H9 (cell line): Measurements from ENCODE around the gene RASSF3. TPM values are rescaled to one million over a fixed set of nuclear protein-coding genes. Genes with fewer than 3 reads are reported as not detected.
A peak's percentile ranks its signal among the peaks of the same experiment; 100 is the strongest.

ENCODE experiments used
- DNase-seq: peaks from one replicate; pipeline ENCODE4 v3.0.0-alpha.2; 2017
- H2AFZ ChIP-seq: one replicate; pipeline ENCODE4 v1.6.1; 2013; ENCODE audit warnings: mild to moderate bottlenecking, low read length, control low read depth, moderate library complexity
- H2AK5ac ChIP-seq: 2 replicates; pipeline ENCODE4 v1.6.1; 2013; ENCODE audit warnings: low read length, control low read depth, mixed read lengths; ENCODE audit not compliant: insufficient read length
- H2BK120ac ChIP-seq: one replicate; pipeline ENCODE4 v1.6.1; 2013; ENCODE audit warnings: low read depth, mild to moderate bottlenecking, low read length, control low read depth, inconsistent platforms; ENCODE audit not compliant: poor library complexity, severe bottlenecking
- H2BK12ac ChIP-seq: 2 replicates; pipeline ENCODE4 v1.6.1; 2013; ENCODE audit warnings: low read length, control low read depth, mixed read lengths, low read depth; ENCODE audit not compliant: insufficient read length
- H2BK15ac ChIP-seq: 2 replicates; pipeline ENCODE4 v1.6.1; 2013; ENCODE audit warnings: low read depth, low read length, control low read depth
- H2BK20ac ChIP-seq: one replicate; pipeline ENCODE4 v1.6.1; 2013; ENCODE audit warnings: low read depth, mild to moderate bottlenecking, low read length, control low read depth, inconsistent platforms; ENCODE audit not compliant: poor library complexity, severe bottlenecking
- H2BK5ac ChIP-seq: 2 replicates; pipeline ENCODE4 v1.6.1; 2013; ENCODE audit warnings: low read length, control low read depth, mixed read lengths; ENCODE audit not compliant: insufficient read length
- H3K14ac ChIP-seq: 2 replicates; pipeline ENCODE4 v1.6.1; 2013; ENCODE audit warnings: low read length, control low read depth; ENCODE audit not compliant: insufficient read depth
- H3K18ac ChIP-seq: 2 replicates; pipeline ENCODE4 v1.6.1; 2013; ENCODE audit warnings: low read depth, mild to moderate bottlenecking, mixed read lengths, low read length, control low read depth; ENCODE audit not compliant: insufficient read length
- H3K23ac ChIP-seq: 2 replicates; pipeline ENCODE4 v1.6.1; 2013; ENCODE audit warnings: low read length, control low read depth, mixed read lengths, low read depth; ENCODE audit not compliant: insufficient read length
- H3K23me2 ChIP-seq: 2 replicates; pipeline ENCODE4 v1.6.1; 2013; ENCODE audit warnings: low read depth, mild to moderate bottlenecking, mixed read lengths, low read length, control low read depth; ENCODE audit not compliant: insufficient read length, poor library complexity, severe bottlenecking
- H3K27ac ChIP-seq: 2 replicates; pipeline ENCODE4 v1.5.1; 2013; ENCODE audit warnings: low read length, control low read depth, mixed read lengths, low read depth; ENCODE audit not compliant: insufficient read length
- H3K27me3 ChIP-seq: 2 replicates; pipeline ENCODE4 v1.6.1; 2013; ENCODE audit warnings: low read length, control low read depth, inconsistent platforms; ENCODE audit not compliant: insufficient read depth
- H3K4ac ChIP-seq: 2 replicates; pipeline ENCODE4 v1.6.1; 2013; ENCODE audit warnings: low read depth, mild to moderate bottlenecking, control low read depth, inconsistent platforms, low read length, moderate library complexity
- H3K4me1 ChIP-seq: 2 replicates; pipeline ENCODE4 v1.6.1; 2013; ENCODE audit warnings: low read length, control low read depth, inconsistent platforms; ENCODE audit not compliant: insufficient read depth
- H3K4me2 ChIP-seq: 2 replicates; pipeline ENCODE4 v1.6.1; 2013; ENCODE audit warnings: low read length, control low read depth, mixed read lengths; ENCODE audit not compliant: insufficient read length, insufficient read depth
- H3K56ac ChIP-seq: 2 replicates; pipeline ENCODE4 v1.6.1; 2013; ENCODE audit warnings: low read depth, mild to moderate bottlenecking, mixed read lengths, low read length, control low read depth; ENCODE audit not compliant: insufficient read length
- H3K79me1 ChIP-seq: 2 replicates; pipeline ENCODE4 v1.6.1; 2013; ENCODE audit warnings: low read depth, mild to moderate bottlenecking, moderate library complexity, low read length, control low read depth, inconsistent platforms; ENCODE audit not compliant: insufficient read depth, poor library complexity, severe bottlenecking
- H3K79me2 ChIP-seq: 2 replicates; pipeline ENCODE4 v1.6.1; 2013; ENCODE audit warnings: low read length, control low read depth, inconsistent platforms; ENCODE audit not compliant: insufficient read depth
- H3K9ac ChIP-seq: 2 replicates; pipeline ENCODE4 v1.6.1; 2013; ENCODE audit warnings: low read length, control low read depth, mixed read lengths; ENCODE audit not compliant: insufficient read length; ENCODE audit errors: extremely low read depth
- H3K9me3 ChIP-seq: one replicate; pipeline ENCODE4 v1.6.1; 2013; ENCODE audit warnings: low read depth, low read length, inconsistent platforms; ENCODE audit not compliant: control insufficient read depth
- H3T11ph ChIP-seq: one replicate; pipeline ENCODE4 v1.6.1; 2013; ENCODE audit warnings: mild to moderate bottlenecking, low read length, control low read depth, inconsistent platforms
- H4K20me1 ChIP-seq: one replicate; pipeline ENCODE4 v1.6.1; 2013; ENCODE audit not compliant: control insufficient read depth, insufficient read length, insufficient read depth
- H4K5ac ChIP-seq: 2 replicates; pipeline ENCODE4 v1.6.1; 2013; ENCODE audit warnings: low read depth, mild to moderate bottlenecking, mixed read lengths, low read length, control low read depth; ENCODE audit not compliant: insufficient read length
- H4K8ac ChIP-seq: replicated peaks from 2 replicates; pipeline ENCODE4 v1.6.1; 2013; ENCODE audit warnings: low read length, control low read depth, mixed read lengths, low read depth; ENCODE audit not compliant: insufficient read length
- H4K91ac ChIP-seq: 2 replicates; pipeline ENCODE4 v1.6.1; 2013; ENCODE audit warnings: low read depth, mild to moderate bottlenecking, moderate library complexity, mixed read lengths, low read length, control low read depth; ENCODE audit not compliant: insufficient read length
- H3K27ac Mint-ChIP-seq, 3 experiments: 2 replicates in 2 of 3; 3 replicates in 1 of 3; pipeline ENCODE4 v1.8.0; 2020 to 2021; ENCODE audit warnings: mixed read lengths in 3 of 3, mild to moderate bottlenecking in 1 of 3, moderate library complexity in 1 of 3
- H3K27me3 Mint-ChIP-seq: 2 replicates; pipeline ENCODE4 v1.8.0; 2021; ENCODE audit warnings: low read depth, mild to moderate bottlenecking, moderate library complexity, mixed read lengths
- H3K36me3 Mint-ChIP-seq, 3 experiments: 2 replicates in 2 of 3; 3 replicates in 1 of 3; pipeline ENCODE4 v1.8.0; 2020 to 2021; ENCODE audit warnings: low read depth in 3 of 3, mixed read lengths in 3 of 3; ENCODE audit not compliant: insufficient read depth in 1 of 3
- H3K4me1 Mint-ChIP-seq, 2 experiments: 2 replicates each; pipeline ENCODE4 v1.8.0; 2020; ENCODE audit warnings: mixed read lengths in 2 of 2
- H3K4me3 Mint-ChIP-seq, 2 experiments: 2 replicates in 1 of 2; 3 replicates in 1 of 2; pipeline ENCODE4 v1.8.0; 2020 to 2021; ENCODE audit warnings: mild to moderate bottlenecking in 2 of 2, mixed read lengths in 2 of 2, moderate library complexity in 1 of 2
- H3K9me3 Mint-ChIP-seq, 2 experiments: 2 replicates in 1 of 2; 3 replicates in 1 of 2; pipeline ENCODE4 v1.8.0; 2020; ENCODE audit warnings: mild to moderate bottlenecking in 2 of 2, mixed read lengths in 2 of 2, moderate library complexity in 1 of 2
- WGBS: extraction: QIAGEN DNeasy Blood & Tissue Kit; methylation state at CpG from one replicate; pipeline ENCODE4 v1.1.7; 2013; ENCODE audit warnings: missing lambda C conversion rate, low lambda C conversion rate, mixed read lengths; ENCODE audit not compliant: insufficient read length; ENCODE audit errors: extremely low coverage; 5-methylcytosine and 5-hydroxymethylcytosine counted together
- total RNA-seq: library from RNA; stranded (reverse); gene quantifications from 2 replicates; pipeline ENCODE4 v1.2.1, GENCODE V29; 2021
- TF ChIP-seq, protein P1 (sequence below): fragments of 200-600 bp; sonication (generic); conservative IDR thresholded peaks from 3 replicates; pipeline ENCODE4 v1.8.0; 2021; ENCODE audit warnings: antibody characterized with exemption, mild to moderate bottlenecking

The RASSF3 gene
- total RNA-seq, 1 experiment from 2014 or later = 45.1 TPM

DNA sequence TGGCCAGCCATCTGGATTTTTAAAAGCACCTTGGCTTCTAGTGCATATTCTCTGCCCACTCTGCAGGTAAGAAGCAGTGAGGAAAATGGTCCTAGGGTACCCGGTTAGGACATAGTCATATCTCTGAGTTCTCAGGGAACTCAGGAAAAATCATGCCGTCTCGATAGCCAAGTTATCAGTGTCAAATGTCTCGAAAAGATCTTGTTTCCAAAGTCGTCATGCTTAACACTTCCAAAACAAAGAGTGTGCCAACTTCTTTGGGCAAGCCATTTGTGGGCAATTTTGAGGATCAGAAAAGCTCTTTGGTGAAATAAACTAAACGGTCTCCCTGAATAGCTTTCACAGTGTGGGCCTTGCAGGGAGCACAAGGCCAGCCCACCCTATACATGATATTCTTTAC lies 39.2 kb downstream of the RASSF3 start:
- Histone ChIP-seq H2BK5ac (no peak overlapping the region), H2AFZ (no peak overlapping the region), H4K91ac (no peak overlapping the region), H3K4ac (no peak overlapping the region), H3K27ac (no peak overlapping the region), H2BK20ac (no peak overlapping the region), H3K23ac (no peak overlapping the region), H3K9me3 (no peaks in the 10 kb centered on the region), H3K23me2 (no peaks in the 10 kb centered on the region), H3T11ph (no peak overlapping the region), H2BK12ac (no peak overlapping the region), H3K4me1 (peaks cover 2% of the 10 kb centered on the region; the same call in 1 of the 2 replicates), H3K27me3 (no peaks in the 10 kb centered on the region), H3K4me2 (no peak overlapping the region), H4K8ac (no peak overlapping the region), H3K18ac (no peak overlapping the region), H2BK15ac (no peak overlapping the region), H2AK5ac (no peak overlapping the region), H3K79me1 (peaks cover 13% of the 10 kb centered on the region), H3K79me2 (peaks cover 12% of the 10 kb centered on the region; the same call in 1 of the 2 replicates), H3K9ac (no peak overlapping the region), H4K5ac (no peak overlapping the region), H4K20me1 (no peaks in the 10 kb centered on the region), H3K14ac (no peak overlapping the region), H3K56ac (no peak overlapping the region), H2BK120ac (no peak overlapping the region)
- peaks cover 19 to 24% of the 10 kb centered on the region in 2 experiments for H3K4me1 Mint-ChIP-seq
- peak overlapping the region; percentile 20 to 77 (median 55); a peak in 3 of 7 replicates for H3K27ac Mint-ChIP-seq
- H3K9me3 Mint-ChIP-seq = no peaks in the 10 kb centered on the region
- H3K27me3 Mint-ChIP-seq = no peaks in the 10 kb centered on the region
- H3K36me3 Mint-ChIP-seq = no peaks in the 10 kb centered on the region
- no CpG with 5 or more reads among the region's 6 CpGs for whole genome bisulfite sequencing
- TF ChIP-seq, protein P1, sequence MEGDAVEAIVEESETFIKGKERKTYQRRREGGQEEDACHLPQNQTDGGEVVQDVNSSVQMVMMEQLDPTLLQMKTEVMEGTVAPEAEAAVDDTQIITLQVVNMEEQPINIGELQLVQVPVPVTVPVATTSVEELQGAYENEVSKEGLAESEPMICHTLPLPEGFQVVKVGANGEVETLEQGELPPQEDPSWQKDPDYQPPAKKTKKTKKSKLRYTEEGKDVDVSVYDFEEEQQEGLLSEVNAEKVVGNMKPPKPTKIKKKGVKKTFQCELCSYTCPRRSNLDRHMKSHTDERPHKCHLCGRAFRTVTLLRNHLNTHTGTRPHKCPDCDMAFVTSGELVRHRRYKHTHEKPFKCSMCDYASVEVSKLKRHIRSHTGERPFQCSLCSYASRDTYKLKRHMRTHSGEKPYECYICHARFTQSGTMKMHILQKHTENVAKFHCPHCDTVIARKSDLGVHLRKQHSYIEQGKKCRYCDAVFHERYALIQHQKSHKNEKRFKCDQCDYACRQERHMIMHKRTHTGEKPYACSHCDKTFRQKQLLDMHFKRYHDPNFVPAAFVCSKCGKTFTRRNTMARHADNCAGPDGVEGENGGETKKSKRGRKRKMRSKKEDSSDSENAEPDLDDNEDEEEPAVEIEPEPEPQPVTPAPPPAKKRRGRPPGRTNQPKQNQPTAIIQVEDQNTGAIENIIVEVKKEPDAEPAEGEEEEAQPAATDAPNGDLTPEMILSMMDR = no peak
- no peak for DNase-seq
- H3K4me3 Mint-ChIP-seq = no peak overlapping the region
